A673 (cell line): Measurements from ENCODE around the gene RRAS. TPM values are rescaled to one million over a fixed set of nuclear protein-coding genes. Genes with fewer than 3 reads are reported as not detected.

Experiments
- BruUV-seq: library from RNA; stranded (reverse); fragments of 400-500 nt; replicated peaks from 2 replicates; lab custom pipeline; 2021; lab: Mats Ljungman, UMichigan
- CTCF ChIA-PET: fragments of 300-600 bp; sonication (Branson Sonifier 250); formaldehyde crosslinking; loops from one replicate; lab custom pipeline; 2022; ENCODE audit warnings: antibody characterized with exemption; lab: Charles Lee
- POLR2A ChIA-PET: fragments of 300-600 bp; sonication (Branson Sonifier 250); formaldehyde crosslinking; loops from one replicate; lab custom pipeline; 2022; ENCODE audit warnings: antibody characterized with exemption; ENCODE audit not compliant: low non-redundant PET; lab: Charles Lee
- DNase-seq: peaks from one replicate; pipeline ENCODE4 v3.0.0-alpha.2; 2015; ENCODE audit warnings: low spot score
- H3K27ac ChIP-seq: fragments of 200-600 bp; sonication (generic); 2 replicates; pipeline ENCODE4 v1.5.1; 2016; ENCODE audit warnings: mixed run types, low read depth, mild to moderate bottlenecking, mixed read lengths, antibody characterized with exemption, low read length; ENCODE audit not compliant: poor library complexity, severe bottlenecking
- H3K27me3 ChIP-seq: fragments of 200-600 bp; sonication (generic); replicated peaks from 2 replicates; pipeline ENCODE4 v1.6.1; 2017; ENCODE audit warnings: mixed run types, low read depth, mild to moderate bottlenecking, mixed read lengths, antibody characterized with exemption, low read length; ENCODE audit not compliant: insufficient read depth, poor library complexity
- H3K36me3 ChIP-seq: fragments of 200-600 bp; sonication (generic); 2 replicates; pipeline ENCODE4 v1.6.1; 2016; ENCODE audit warnings: mixed run types, mild to moderate bottlenecking, mixed read lengths, antibody characterized with exemption, low read length; ENCODE audit not compliant: insufficient read depth, poor library complexity, severe bottlenecking
- H3K4me1 ChIP-seq: fragments of 200-600 bp; sonication (generic); 2 replicates; pipeline ENCODE4 v1.6.1; 2017; ENCODE audit warnings: mixed run types, mild to moderate bottlenecking, mixed read lengths, antibody characterized with exemption, low read length; ENCODE audit not compliant: insufficient read depth, poor library complexity, severe bottlenecking
- H3K4me3 ChIP-seq: fragments of 200-600 bp; sonication (generic); 2 replicates; pipeline ENCODE4 v1.5.1; 2016; ENCODE audit warnings: low read depth, mixed run types, mild to moderate bottlenecking, mixed read lengths, low read length; ENCODE audit not compliant: poor library complexity, severe bottlenecking
- H3K9me3 ChIP-seq: fragments of 200-600 bp; sonication (generic); 2 replicates; pipeline ENCODE4 v1.6.1; 2016; ENCODE audit warnings: mixed run types, low read depth, mild to moderate bottlenecking, mixed read lengths, antibody characterized with exemption, low read length; ENCODE audit not compliant: poor library complexity, severe bottlenecking
- EZH2 ChIP-seq: fragments of 200-600 bp; sonication (generic); IDR thresholded peaks from 2 replicates; pipeline ENCODE4 v1.6.1; 2017; ENCODE audit warnings: borderline replicate concordance, low read depth, mild to moderate bottlenecking, mixed read lengths, antibody characterized with exemption, low read length; ENCODE audit not compliant: poor library complexity, severe bottlenecking
- intact Hi-C: fragments of 100-400 bp; cut with micrococcal nuclease; formaldehyde crosslinking; loops from one replicate; pipeline ENCODE4 v1.10.0; 2022; ENCODE audit not compliant: unreplicated experiment
- microRNA-seq: library from miRNA; unstranded; fragments of <30 nt; microRNA quantifications from one replicate; pipeline ENCODE4 v1.2.0, GENCODE V29; 2021
- total RNA-seq: library from RNA; stranded (reverse); gene quantifications from 2 replicates; pipeline ENCODE4 v1.2.3, GENCODE V29; 2021
- TF ChIP-seq, protein P1 (sequence below): fragments of 300-800, 200-600 bp; sonication (generic); conservative IDR thresholded peaks from 2 replicates; pipeline ENCODE4 v1.5.1; 2017; ENCODE audit warnings: low read depth, mild to moderate bottlenecking, antibody characterized with exemption, low read length, moderate library complexity, mixed read lengths

The RRAS gene
- total RNA-seq, 1 experiment from 2014 or later: 27.6 TPM

DNA sequence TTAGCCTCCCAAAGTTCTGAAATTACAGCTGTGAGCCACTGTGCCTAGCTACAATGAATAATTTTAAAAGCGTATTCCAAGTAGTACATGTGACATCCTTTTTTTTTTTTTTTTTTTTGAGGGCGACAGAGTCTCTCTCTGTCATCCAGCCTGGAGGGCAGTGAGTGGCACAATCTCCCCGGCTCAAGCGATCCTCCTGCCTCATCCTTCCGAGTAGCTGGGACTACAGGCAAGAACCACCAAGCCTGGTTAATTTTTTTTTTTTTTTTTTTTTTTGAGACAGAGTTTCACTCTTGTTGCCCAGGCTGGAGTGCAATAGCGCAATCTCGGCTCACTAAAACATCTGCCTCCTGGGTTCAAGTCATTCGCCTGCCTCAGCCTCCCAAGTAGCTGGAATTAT lies 52.7 kb downstream of the RRAS start:
- H3K9me3 ChIP-seq: no peaks in the 10 kb centered on the region
- no peak overlapping the region for H3K27ac ChIP-seq
- H3K36me3 ChIP-seq: no peaks in the 10 kb centered on the region
- no peak for DNase-seq
- BruUV-seq: no TSS peak
- intact Hi-C loops: no loop called here
- H3K4me3 ChIP-seq: no peak overlapping the region
- no peaks in the 10 kb centered on the region for H3K4me1 ChIP-seq
- TF ChIP-seq EZH2: no peak
- TF ChIP-seq, protein P1, sequence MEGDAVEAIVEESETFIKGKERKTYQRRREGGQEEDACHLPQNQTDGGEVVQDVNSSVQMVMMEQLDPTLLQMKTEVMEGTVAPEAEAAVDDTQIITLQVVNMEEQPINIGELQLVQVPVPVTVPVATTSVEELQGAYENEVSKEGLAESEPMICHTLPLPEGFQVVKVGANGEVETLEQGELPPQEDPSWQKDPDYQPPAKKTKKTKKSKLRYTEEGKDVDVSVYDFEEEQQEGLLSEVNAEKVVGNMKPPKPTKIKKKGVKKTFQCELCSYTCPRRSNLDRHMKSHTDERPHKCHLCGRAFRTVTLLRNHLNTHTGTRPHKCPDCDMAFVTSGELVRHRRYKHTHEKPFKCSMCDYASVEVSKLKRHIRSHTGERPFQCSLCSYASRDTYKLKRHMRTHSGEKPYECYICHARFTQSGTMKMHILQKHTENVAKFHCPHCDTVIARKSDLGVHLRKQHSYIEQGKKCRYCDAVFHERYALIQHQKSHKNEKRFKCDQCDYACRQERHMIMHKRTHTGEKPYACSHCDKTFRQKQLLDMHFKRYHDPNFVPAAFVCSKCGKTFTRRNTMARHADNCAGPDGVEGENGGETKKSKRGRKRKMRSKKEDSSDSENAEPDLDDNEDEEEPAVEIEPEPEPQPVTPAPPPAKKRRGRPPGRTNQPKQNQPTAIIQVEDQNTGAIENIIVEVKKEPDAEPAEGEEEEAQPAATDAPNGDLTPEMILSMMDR: no peak
- no peaks in the 10 kb centered on the region for H3K27me3 ChIP-seq
- POLR2A ChIA-PET: no interaction called here
- CTCF ChIA-PET: interaction anchor here (0.6 to 0.7 kb wide), 2 partner anchors 80 to 87 kb away, joined by 4 to 5 read pairs; no protein-coding TSS in a partner anchor

Small RNA genes lying within 50 kb of the gene (microRNA-seq; reads per million reads assigned to microRNA genes)
- gene MIR5088: not detected

Other genes starting within 250 kb of the RRAS start
- not detected in 2 replicates for gene PTH2, start 216.7 kb downstream of the RRAS start, total RNA-seq
- gene GFY, start 214.8 kb downstream of the RRAS start, total RNA-seq: not detected in 2 replicates
- 1.7 and 1.8 TPM in 2 replicates for gene SLC17A7, start 198.6 kb downstream of the RRAS start, total RNA-seq
- 122 and 131 TPM in 2 replicates for gene PIH1D1, start 188.3 kb downstream of the RRAS start, total RNA-seq
- gene ALDH16A1, start 186.9 kb downstream of the RRAS start, total RNA-seq: 22.6 and 23.2 TPM in 2 replicates
- 6.5 and 6.9 TPM in 2 replicates for gene FLT3LG, start 165.9 kb downstream of the RRAS start, total RNA-seq
- gene RPL13A, start 152.5 kb downstream of the RRAS start, total RNA-seq: 2,390 and 2,393 TPM in 2 replicates
- gene RPS11, start 143.7 kb downstream of the RRAS start, total RNA-seq: 2,088 and 2,093 TPM in 2 replicates
- gene FCGRT, start 127.5 kb downstream of the RRAS start, total RNA-seq: 396 and 482 TPM in 2 replicates
- gene RCN3, start 112.1 kb downstream of the RRAS start, total RNA-seq: 82.9 and 95.3 TPM in 2 replicates
- gene NOSIP, start 59.6 kb downstream of the RRAS start, total RNA-seq: 169 and 178 TPM in 2 replicates
- 1.5 and 1.9 TPM in 2 replicates for gene PRRG2, start 58.8 kb downstream of the RRAS start, total RNA-seq
- 51.4 and 54.0 TPM in 2 replicates for gene PRR12, start 49.0 kb downstream of the RRAS start, total RNA-seq
- 92.7 and 98.2 TPM in 2 replicates for gene SCAF1, start 2.1 kb upstream of the RRAS start, total RNA-seq
- gene IRF3, start 25.7 kb upstream of the RRAS start, total RNA-seq: 81.7 and 88.0 TPM in 2 replicates
- 97.4 and 99.1 TPM in 2 replicates for gene BCL2L12, start 25.8 kb upstream of the RRAS start, total RNA-seq
- 523 and 536 TPM in 2 replicates for gene PRMT1, start 37.1 kb upstream of the RRAS start, total RNA-seq
- gene ADM5, start 49.5 kb upstream of the RRAS start, total RNA-seq: 4.3 TPM in 2 replicates
- gene CPT1C, start 51.0 kb upstream of the RRAS start, total RNA-seq: 23.3 and 30.0 TPM in 2 replicates
- not detected in 2 replicates for gene TSKS, start 123.2 kb upstream of the RRAS start, total RNA-seq
- 80.1 and 98.5 TPM in 2 replicates for gene AP2A1, start 126.9 kb upstream of the RRAS start, total RNA-seq
- 53.0 and 64.3 TPM in 2 replicates for gene FUZ, start 173.1 kb upstream of the RRAS start, total RNA-seq
- 93.0 and 111 TPM in 2 replicates for gene MED25, start 178.1 kb upstream of the RRAS start, total RNA-seq
- gene PTOV1, start 211.0 kb upstream of the RRAS start, total RNA-seq: 331 and 356 TPM in 2 replicates
- gene PNKP, start 227.4 kb upstream of the RRAS start, total RNA-seq: 122 and 130 TPM in 2 replicates
- gene AKT1S1, start 237.2 kb upstream of the RRAS start, total RNA-seq: 80.3 and 81.5 TPM in 2 replicates
- 35.1 and 40.0 TPM in 2 replicates for gene TBC1D17, start 237.6 kb upstream of the RRAS start, total RNA-seq